Measurements from ENCODE around the gene EVC. TPM values are rescaled to one million over a fixed set of nuclear protein-coding genes. Genes with fewer than 3 reads are reported as not detected.

Gene EVC
- total RNA-seq, 2 donors from 2014 or later = 25.5 to 29.0 TPM

DNA sequence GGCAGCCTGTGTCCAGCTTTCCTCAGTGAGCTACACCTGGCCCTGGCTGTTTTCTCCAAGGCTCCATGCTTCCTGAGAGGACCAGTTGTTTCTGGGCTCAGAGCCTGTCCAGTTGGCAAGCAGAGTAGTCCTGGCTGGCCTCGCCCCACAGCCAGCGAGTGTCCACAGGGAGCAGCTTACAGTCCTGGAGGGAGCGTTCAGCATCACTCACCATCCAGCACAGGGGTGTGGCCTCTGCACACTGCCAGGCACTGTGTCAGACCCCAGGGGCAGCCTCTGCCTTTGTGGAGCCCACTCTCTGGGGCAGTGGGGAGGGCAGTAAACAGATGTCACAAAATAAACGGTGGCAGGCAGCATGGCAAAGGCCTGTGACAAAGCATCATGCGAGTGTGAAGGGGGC, 23.9 kb downstream of the EVC start:
- no peak overlapping the region for H3K4me3 ChIP-seq (ENCODE audit: low read length)
- H3K27me3 ChIP-seq (ENCODE audit: control insufficient read depth, insufficient read depth, low read length, poor library complexity, severe bottlenecking) = no peaks in the 10 kb centered on the region
- DNase-seq = no peak
- no peak overlapping the region for H3K27ac Mint-ChIP-seq
- H3K9ac ChIP-seq (ENCODE audit: extremely low read depth, low read length, poor library complexity, severe bottlenecking) = no peak overlapping the region
- H3K4me1 Mint-ChIP-seq = no peaks in the 10 kb centered on the region
- H3K4me3 Mint-ChIP-seq = no peak overlapping the region
- H3K4me1 ChIP-seq (ENCODE audit: control insufficient read depth, insufficient read depth, low read length) = no peaks in the 10 kb centered on the region
- no peak overlapping the region for H3K27ac ChIP-seq (ENCODE audit: low read depth, low read length)
- TF ChIP-seq, protein P1, sequence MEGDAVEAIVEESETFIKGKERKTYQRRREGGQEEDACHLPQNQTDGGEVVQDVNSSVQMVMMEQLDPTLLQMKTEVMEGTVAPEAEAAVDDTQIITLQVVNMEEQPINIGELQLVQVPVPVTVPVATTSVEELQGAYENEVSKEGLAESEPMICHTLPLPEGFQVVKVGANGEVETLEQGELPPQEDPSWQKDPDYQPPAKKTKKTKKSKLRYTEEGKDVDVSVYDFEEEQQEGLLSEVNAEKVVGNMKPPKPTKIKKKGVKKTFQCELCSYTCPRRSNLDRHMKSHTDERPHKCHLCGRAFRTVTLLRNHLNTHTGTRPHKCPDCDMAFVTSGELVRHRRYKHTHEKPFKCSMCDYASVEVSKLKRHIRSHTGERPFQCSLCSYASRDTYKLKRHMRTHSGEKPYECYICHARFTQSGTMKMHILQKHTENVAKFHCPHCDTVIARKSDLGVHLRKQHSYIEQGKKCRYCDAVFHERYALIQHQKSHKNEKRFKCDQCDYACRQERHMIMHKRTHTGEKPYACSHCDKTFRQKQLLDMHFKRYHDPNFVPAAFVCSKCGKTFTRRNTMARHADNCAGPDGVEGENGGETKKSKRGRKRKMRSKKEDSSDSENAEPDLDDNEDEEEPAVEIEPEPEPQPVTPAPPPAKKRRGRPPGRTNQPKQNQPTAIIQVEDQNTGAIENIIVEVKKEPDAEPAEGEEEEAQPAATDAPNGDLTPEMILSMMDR (conservative IDR thresholded peaks at IDR 0.05) = no peak
- H3K27me3 Mint-ChIP-seq (ENCODE audit: insufficient read depth) = no peaks in the 10 kb centered on the region
- 93 to 100% methylated on average over 2 to 5 of the region's 5 CpGs for WGBS, 2 experiments (ENCODE audit: insufficient coverage in 1 of 2, insufficient read length in 1 of 2)
- H3K9me3 Mint-ChIP-seq = no peaks in the 10 kb centered on the region
- H3K36me3 ChIP-seq (ENCODE audit: control insufficient read depth, insufficient read depth, low read length) = peaks cover 30% of the 10 kb centered on the region
- no peaks in the 10 kb centered on the region for H3K9me3 ChIP-seq (ENCODE audit: control insufficient read depth, low read length)
- peaks cover 57% of the 10 kb centered on the region for H3K36me3 Mint-ChIP-seq (ENCODE audit: low read depth)

DNA sequence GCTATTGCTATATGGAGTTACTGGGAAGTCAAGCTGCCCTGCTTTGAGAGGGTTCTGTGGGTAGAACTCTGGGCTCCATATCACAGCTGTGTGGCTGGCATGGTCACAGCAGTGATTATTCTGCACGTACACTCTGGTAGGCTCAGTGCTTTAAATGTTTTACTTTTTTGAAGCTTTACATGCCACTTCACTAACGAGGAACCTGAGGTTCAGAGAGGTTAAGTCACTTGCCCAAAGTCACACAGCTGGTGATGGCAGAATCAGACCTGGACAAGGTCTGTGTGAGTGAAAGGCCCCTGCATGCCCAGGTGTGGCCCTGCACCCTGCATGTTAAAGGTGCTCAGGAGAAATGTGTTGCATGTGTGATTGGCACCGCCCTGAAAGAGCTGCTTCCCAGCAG, 24.5 kb downstream of the EVC start:
- no peaks in the 10 kb centered on the region for H3K9me3 ChIP-seq (ENCODE audit: control insufficient read depth, low read length)
- no peak overlapping the region for H3K4me3 ChIP-seq (ENCODE audit: low read length)
- H3K9ac ChIP-seq (ENCODE audit: extremely low read depth, low read length, poor library complexity, severe bottlenecking) = no peak overlapping the region
- DNase-seq = no peak
- TF ChIP-seq, protein P1 (conservative IDR thresholded peaks at IDR 0.05) = no peak
- no peaks in the 10 kb centered on the region for H3K9me3 Mint-ChIP-seq
- H3K27me3 Mint-ChIP-seq (ENCODE audit: insufficient read depth) = no peaks in the 10 kb centered on the region
- peaks cover 27% of the 10 kb centered on the region for H3K36me3 ChIP-seq (ENCODE audit: control insufficient read depth, insufficient read depth, low read length)
- H3K4me3 Mint-ChIP-seq = no peak overlapping the region
- H3K27ac Mint-ChIP-seq = no peak overlapping the region
- peaks cover 56% of the 10 kb centered on the region for H3K36me3 Mint-ChIP-seq (ENCODE audit: low read depth)
- no peaks in the 10 kb centered on the region for H3K4me1 Mint-ChIP-seq
- H3K4me1 ChIP-seq (ENCODE audit: control insufficient read depth, insufficient read depth, low read length) = no peaks in the 10 kb centered on the region
- H3K27ac ChIP-seq (ENCODE audit: low read depth, low read length) = no peak overlapping the region
- 90 to 97% methylated on average over 3 of the region's 3 CpGs for WGBS, 2 experiments (ENCODE audit: insufficient coverage in 1 of 2, insufficient read length in 1 of 2)
- H3K27me3 ChIP-seq (ENCODE audit: control insufficient read depth, insufficient read depth, low read length, poor library complexity, severe bottlenecking) = no peaks in the 10 kb centered on the region

DNA sequence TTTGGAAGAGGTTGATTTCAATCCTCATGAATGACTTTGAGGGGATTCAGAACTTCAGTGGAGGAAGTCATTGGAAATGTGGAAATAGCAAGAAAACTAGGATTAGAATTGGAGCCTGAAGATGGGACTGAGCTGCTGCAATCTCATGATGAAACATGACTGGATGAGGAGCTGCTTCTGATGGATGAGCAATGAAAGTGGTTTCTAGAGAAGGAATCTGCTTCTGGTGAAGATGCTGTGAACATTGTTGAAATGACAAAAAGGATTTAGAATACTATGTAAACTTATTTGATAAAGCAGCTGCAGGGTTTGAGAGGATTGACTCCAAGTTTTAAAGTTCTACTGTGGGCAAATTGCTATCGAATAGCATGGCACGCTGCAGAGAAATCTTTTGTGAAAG, 27.1 kb downstream of the EVC start:
- H3K27me3 Mint-ChIP-seq (ENCODE audit: insufficient read depth) = no peaks in the 10 kb centered on the region
- Histone ChIP-seq H3K27ac (ENCODE audit: low read depth, low read length) (no peak overlapping the region), H3K9me3 (ENCODE audit: control insufficient read depth, low read length) (no peaks in the 10 kb centered on the region), H3K36me3 (ENCODE audit: control insufficient read depth, insufficient read depth, low read length) (peaks cover 27% of the 10 kb centered on the region), H3K4me1 (ENCODE audit: control insufficient read depth, insufficient read depth, low read length) (no peaks in the 10 kb centered on the region), H3K27me3 (ENCODE audit: control insufficient read depth, insufficient read depth, low read length, poor library complexity, severe bottlenecking) (no peaks in the 10 kb centered on the region), H3K4me3 (ENCODE audit: low read length) (no peak overlapping the region), H3K9ac (ENCODE audit: extremely low read depth, low read length, poor library complexity, severe bottlenecking) (no peak overlapping the region)
- H3K27ac Mint-ChIP-seq = no peak overlapping the region
- 95 to 98% methylated on average over 2 of the region's 2 CpGs for WGBS, 2 experiments (ENCODE audit: insufficient coverage in 1 of 2, insufficient read length in 1 of 2)
- no peak overlapping the region for H3K4me3 Mint-ChIP-seq
- TF ChIP-seq, protein P1 (conservative IDR thresholded peaks at IDR 0.05) = no peak
- DNase-seq = no peak
- no peaks in the 10 kb centered on the region for H3K9me3 Mint-ChIP-seq
- peaks cover 34% of the 10 kb centered on the region for H3K36me3 Mint-ChIP-seq (ENCODE audit: low read depth)
- no peaks in the 10 kb centered on the region for H3K4me1 Mint-ChIP-seq
